Superior temporal gyrus (tissue), 1 donor: ENCODE measurements around the gene TRERF1.

ENCODE experiments used
- DNase-seq: peaks from one replicate; pipeline ENCODE4 v3.0.0-alpha.2; 2016; ENCODE audit errors: extremely low spot score

The TRERF1 gene

DNA sequence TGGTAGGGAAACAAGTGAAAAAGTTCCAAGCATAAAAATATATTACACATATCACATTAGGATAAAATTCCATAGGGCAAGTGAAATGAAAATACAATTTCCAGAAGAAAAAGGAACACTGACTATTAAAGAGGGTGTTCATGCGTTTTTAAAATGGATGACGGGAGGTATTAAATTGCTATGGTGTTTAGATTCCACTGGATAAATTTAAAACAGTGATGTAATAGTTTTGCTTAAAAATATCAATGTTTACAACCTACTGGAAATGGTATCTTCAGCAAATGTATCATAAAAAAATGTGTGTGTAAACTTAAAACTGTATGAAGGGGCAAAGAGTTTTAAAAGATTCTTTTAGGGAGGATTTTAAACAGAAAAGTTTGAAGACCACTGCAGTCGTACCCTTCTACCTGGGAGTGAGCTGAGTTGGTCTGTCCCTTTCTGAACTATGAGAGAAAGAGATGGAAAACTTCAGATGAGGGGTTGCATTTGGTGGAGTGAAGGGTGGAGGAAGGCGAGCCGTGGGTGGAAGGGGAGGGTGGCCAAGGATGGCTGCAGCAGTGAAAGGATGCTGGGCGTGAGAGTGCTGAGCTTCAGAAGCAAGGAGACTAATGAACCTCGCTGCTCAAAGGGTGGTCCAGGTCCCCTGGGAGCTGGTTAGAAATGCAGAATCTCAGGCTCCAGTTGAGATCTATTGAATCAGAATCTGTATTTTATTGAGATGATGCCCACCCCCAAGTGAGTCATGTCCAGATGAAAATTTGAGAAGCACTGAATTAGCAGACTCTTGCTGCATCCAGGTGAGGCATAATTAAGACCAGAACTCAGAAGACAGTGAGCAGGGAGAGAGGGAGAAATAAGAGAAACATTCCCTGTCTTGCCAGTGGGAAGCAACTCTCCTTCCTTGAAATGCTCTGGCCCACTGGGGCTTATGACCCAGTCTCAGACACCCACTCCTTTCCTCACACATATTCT is 179.6 kb downstream of the TRERF1 start:
- DNase-seq, result no peak

DNA sequence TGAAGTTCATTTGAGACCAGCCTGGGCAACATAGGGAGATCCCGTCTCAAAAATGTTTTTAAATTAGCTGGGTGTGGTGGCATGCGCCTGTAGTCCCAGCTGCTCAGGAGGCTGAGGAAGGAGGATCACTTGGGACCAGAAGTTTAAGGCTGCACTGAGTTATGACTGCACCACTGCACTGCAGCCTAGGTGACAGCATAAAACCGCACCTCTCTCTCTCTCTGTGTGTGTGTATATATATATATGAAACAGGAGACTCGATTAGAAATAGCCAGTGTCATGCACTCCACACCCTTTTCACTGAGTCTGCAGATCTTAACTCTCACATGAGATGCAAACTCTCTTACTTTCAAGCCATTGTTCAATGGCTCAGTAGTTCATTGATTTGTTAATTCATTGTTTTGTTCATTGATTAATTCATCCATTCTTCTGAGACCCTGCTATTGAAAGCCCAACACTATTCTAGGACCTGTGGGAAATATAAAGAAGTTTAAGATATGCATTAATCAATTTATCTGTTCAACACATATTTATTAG is 181.7 kb downstream of the TRERF1 start:
- DNase-seq, result no peak

- no peak for DNase-seq
Measured at GRCh38 chr6:42269553-42269952, 182.2 kb downstream of the TRERF1 start.

- DNase-seq, result no peak
Measured at GRCh38 chr6:42268835-42269204, 182.9 kb downstream of the TRERF1 start.

GRCh38 chr6:42268016-42268834 is 183.5 kb downstream of the TRERF1 start:
- no peak for DNase-seq

GRCh38 chr6:42266538-42266937 is 185.2 kb downstream of the TRERF1 start:
- DNase-seq, result no peak

DNA sequence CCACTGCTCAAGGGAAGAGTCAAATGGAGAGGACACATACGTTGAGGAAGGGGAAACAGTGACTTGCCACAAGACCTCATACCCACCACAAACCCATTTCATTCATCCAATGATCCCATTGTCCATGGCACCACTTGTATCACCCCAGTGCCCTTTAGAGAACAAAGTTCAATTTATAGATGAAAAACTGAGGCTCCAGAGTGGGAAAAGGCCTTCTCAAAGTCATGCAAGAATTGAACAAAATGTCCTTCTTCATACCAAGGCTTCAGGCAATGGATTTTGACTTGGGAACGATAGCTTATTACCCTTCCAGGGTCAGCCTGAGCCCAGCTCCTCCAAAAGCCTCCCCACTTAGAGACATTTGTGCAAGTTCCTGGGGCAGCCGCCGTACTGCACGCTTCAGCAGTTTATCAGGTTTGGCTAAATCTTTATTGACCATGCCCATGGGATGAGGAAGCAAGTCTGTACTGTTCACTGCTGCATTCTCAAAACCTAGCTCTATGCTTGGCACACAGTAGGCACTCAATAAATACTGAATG is 186.8 kb downstream of the TRERF1 start:
- no peak for DNase-seq

DNA sequence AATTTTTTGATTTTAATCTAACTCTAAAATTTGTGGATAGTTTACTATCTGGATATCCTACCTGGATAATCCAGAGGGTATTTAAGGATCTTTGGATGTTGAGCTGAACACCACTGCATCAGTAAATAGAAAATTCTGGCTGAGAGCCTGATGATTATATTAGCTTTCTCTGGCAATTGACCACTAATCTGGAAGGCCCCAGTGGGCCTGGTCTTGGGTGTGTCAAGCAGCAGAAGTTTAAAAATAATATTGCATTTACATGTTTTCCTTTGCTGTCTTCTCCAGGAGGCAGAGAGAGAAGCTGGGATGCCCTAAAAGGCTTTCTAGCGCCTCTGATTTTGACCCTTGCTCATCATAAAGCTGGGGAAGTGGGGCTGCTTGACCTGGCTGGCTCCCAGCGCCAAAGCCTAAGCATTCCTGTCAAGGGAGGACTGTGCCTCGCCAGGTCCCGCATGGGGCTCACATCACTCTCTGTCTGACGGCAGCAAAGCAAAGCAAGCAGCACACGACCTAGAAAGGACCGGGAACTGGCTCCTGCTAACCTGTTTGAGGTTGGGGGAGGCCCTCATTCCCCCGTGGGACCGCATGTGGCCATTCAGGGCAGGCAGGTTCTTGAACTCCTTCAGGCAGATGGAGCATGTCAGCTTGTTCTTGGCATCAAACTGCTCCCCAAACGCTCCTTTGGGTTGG is 187.4 kb downstream of the TRERF1 start:
- DNase-seq, result no peak

GRCh38 chr6:42263165-42263728 is 188.5 kb downstream of the TRERF1 start:
- no peak for DNase-seq

DNA sequence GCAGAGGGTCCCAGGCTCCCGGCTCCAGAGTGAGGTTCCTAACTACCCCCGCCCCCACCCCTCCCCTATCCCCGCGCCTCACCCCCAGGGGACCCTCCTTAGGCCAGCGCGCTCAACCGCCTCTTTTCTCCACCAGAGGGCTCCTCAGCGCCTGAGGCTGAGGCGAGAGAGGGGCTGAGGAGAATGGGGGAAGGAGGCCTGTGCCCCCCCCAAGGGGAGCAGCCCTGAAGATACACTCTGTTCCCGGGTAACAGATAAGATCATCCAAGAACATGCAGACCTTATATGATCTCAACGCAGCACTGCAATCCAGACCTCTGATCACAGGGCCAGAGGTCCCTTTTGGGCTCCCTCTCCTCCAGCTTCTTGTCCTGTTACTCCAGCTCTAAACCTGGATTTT is 190.8 kb downstream of the TRERF1 start:
- no peak for DNase-seq

DNA sequence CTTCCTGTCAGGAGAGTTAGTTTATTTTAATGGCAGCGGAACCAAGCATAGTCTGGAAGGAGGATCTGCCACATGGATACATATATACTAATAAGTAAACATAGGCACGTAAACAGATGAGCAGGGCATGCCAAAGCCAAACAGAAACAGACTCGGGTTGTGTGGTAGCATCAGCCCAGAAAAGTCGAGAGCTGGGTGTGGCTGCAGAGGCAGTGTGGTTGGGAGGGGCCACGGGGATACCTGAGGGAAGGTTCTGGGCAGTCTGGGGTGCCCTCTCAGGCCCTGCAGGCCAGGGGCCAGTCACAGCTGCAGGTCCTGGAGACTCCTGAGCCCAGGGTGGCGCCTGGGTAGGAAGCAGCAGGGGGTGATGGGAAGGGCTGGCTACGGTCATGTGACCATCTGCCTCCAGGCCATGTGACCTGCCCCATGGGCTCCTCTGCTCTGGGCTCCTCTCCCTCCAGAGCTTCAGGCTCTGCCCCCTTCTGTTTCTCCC is 191.3 kb downstream of the TRERF1 start:
- DNase-seq, result no peak

DNA sequence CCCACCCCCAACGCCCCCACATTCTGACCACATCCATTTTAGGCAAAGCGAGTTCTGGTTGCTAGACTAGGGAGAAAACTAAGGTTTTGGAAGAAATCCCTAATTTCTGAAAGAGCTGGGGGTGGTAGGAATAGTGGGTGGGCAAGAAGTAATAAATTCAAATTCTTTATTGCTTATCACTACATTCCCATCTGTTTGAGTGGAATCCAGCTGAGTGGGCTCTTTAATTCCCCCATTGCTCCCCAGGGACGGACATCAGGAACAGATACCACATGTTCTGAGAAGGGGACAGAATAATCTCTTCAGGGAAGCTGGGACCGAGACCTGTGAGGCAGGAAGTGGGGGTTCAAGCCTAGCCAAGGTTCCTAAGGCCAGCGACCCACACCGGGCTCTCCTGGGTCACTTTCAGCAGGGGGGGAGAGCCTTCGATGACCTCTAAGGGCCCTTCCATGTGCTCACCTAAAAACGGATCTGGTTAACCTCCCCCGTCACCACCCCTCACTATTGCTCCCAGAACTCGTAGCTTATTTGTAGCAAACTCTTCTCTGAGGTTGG is 191.8 kb downstream of the TRERF1 start:
- no peak for DNase-seq

DNA sequence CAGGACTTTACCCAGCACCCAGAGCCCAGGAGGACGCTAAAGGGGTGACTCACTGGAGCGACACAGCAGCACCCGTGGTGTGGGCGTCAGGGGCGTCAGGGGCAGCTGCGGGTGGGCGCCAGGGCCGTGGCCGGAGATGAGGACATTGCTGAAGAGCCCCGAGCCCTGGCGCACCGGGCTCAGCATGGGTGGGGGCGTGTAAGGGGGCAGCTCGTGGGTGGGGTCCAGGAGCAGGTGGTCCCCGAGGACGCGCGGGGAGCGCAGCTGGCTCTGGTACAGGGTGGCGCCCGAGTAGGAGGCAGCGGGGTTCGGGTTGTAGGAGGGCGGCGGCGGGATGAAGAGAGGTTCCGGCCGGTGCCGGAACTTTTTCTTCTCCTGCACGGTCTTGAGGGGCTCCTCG is 192.4 kb downstream of the TRERF1 start:
- no peak for DNase-seq

GRCh38 chr6:42257614-42258013 is 194.1 kb downstream of the TRERF1 start:
- DNase-seq, result no peak

- DNase-seq, result no peak
Measured at GRCh38 chr6:42257063-42257462, 194.7 kb downstream of the TRERF1 start.

GRCh38 chr6:42255050-42255449 is 196.7 kb downstream of the TRERF1 start:
- DNase-seq, result no peak

DNA sequence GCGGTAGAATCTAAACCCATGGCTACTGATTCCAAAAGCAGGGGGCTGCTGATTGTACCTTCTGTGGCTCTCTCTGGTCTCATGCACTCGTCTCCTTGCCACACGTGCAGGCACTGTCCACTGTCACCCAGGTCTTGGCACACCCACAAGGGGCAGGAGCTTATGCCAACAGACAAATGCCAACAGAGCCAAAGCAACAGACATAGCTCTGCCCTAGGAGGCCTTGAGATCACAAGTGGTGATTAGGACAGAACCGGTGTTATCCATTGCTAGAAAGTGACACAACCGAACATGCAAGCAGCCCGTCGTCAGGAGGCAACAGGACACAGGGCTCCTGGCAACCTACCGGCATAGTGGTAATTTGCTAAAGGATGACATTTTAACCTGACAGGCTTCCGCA is 197.2 kb downstream of the TRERF1 start:
- no peak for DNase-seq

GRCh38 chr6:42251911-42252637 is 199.7 kb downstream of the TRERF1 start:
- no peak for DNase-seq

DNA sequence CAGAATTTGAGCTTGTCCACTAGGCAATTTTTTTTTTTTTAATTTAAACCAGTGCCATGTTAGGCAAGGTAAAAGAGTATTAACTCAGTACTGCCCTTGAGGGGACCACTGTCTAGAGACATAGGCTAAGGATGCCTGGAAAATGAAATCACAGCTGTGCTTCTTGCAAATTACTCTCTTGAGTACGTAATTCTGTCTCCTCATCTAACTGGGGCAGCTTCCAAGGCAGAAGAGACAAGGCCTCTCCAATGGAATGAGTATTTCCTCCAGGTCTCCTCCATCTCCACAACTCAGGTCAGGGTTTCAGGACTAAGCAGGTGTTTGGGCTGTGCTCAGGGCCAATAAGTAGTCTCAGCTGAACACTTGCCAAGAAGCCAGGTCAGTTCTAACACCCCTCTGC is 200.2 kb downstream of the TRERF1 start:
- no peak for DNase-seq

- DNase-seq, result no peak
Measured at GRCh38 chr6:42250274-42250931, 201.3 kb downstream of the TRERF1 start.
